Astrocyte of the spinal cord (primary cell): ENCODE results near the gene RET.

Experiments used
- DNase-seq: peaks from one replicate; pipeline ENCODE4 v3.0.0; 2011; ENCODE audit warnings: low read depth, low spot score
- H3K4me3 ChIP-seq: 2 replicates; pipeline ENCODE4 v1.5.1; 2011; ENCODE audit warnings: low read depth, mild to moderate bottlenecking, low read length, moderate library complexity
- CTCF ChIP-seq: IDR thresholded peaks from 2 replicates; pipeline ENCODE4 v1.5.1; 2012; ENCODE audit warnings: low read depth, mild to moderate bottlenecking, low read length, inconsistent platforms
- in situ Hi-C: cut with HindIII; loops from 2 replicates; pipeline ENCODE4 v1.10.0; 2017; ENCODE audit warnings: low sequenced_read_pairs

RET gene

GRCh38 chr10:43049081-43049551, 27.8 kb upstream of the RET start:
- no peak for TF ChIP-seq CTCF
- no peak overlapping the region for H3K4me3 ChIP-seq
- in situ Hi-C loops = no loop called here
- DNase-seq = no peak

- DNase-seq = no peak
- in situ Hi-C loops = no loop called here
- no peak overlapping the region for H3K4me3 ChIP-seq
- no peak for TF ChIP-seq CTCF
Observed at GRCh38 chr10:43050011-43050410, 26.9 kb upstream of the RET start.

- TF ChIP-seq CTCF = no peak
Observed at GRCh38 chr10:43053825-43054224, 23.0 kb upstream of the RET start.

GRCh38 chr10:43054593-43054992, 22.3 kb upstream of the RET start:
- DNase-seq = no peak
- no peak overlapping the region for H3K4me3 ChIP-seq
- no peak for TF ChIP-seq CTCF
- in situ Hi-C loops = no loop called here

More at GRCh38 chr10:43053825-43054224, 23.0 kb upstream of the RET start:
- in situ Hi-C loops = no loop called here
- H3K4me3 ChIP-seq = no peak overlapping the region
- DNase-seq = no peak

- no peak overlapping the region for H3K4me3 ChIP-seq
- no peak for TF ChIP-seq CTCF
- no peak for DNase-seq
- in situ Hi-C loops = no loop called here
Observed at GRCh38 chr10:43055217-43055616, 21.7 kb upstream of the RET start.

GRCh38 chr10:43055991-43056567, 20.8 kb upstream of the RET start:
- no peak overlapping the region for H3K4me3 ChIP-seq
- DNase-seq = no peak
- in situ Hi-C loops = no loop called here
- TF ChIP-seq CTCF = no peak
